BLaER1 (cell line): Measurements from ENCODE around the gene ELMO1.
A peak's percentile ranks its signal among the peaks of the same experiment; 100 is the strongest.

Source experiments
- H3K27ac ChIP-seq: shearing (Covaris generic); formaldehyde crosslinking; 2 replicates; pipeline ENCODE4 v1.8.1; 2022
- H3K27me3 ChIP-seq: shearing (Covaris generic); formaldehyde crosslinking; 2 replicates; pipeline ENCODE4 v1.8.1; 2022
- H3K36me3 ChIP-seq: shearing (Covaris generic); formaldehyde crosslinking; 2 replicates; pipeline ENCODE4 v1.8.1; 2022
- H3K4me1 ChIP-seq: shearing (Covaris generic); formaldehyde crosslinking; 2 replicates; pipeline ENCODE4 v1.8.1; 2022
- H3K4me2 ChIP-seq: shearing (Covaris generic); formaldehyde crosslinking; 2 replicates; pipeline ENCODE4 v1.8.1; 2022
- H3K4me3 ChIP-seq: shearing (Covaris generic); formaldehyde crosslinking; 2 replicates; pipeline ENCODE4 v1.8.1; 2022
- H3K9ac ChIP-seq: shearing (Covaris generic); formaldehyde crosslinking; 2 replicates; pipeline ENCODE4 v1.8.1; 2022
- H3K9me3 ChIP-seq: shearing (Covaris generic); formaldehyde crosslinking; 2 replicates; pipeline ENCODE4 v1.8.1; 2022
- H4K20me1 ChIP-seq: shearing (Covaris generic); formaldehyde crosslinking; 2 replicates; pipeline ENCODE4 v1.8.1; 2022
- Cebpa-rat ChIP-seq: shearing (Covaris generic); IDR thresholded peaks from 2 replicates; pipeline ENCODE4 v1.8.1; 2022

ELMO1 gene

GRCh38 chr7:36871355-36871738 lies 577.3 kb downstream of the ELMO1 start:
- no peak overlapping the region for H3K4me3 ChIP-seq
- H4K20me1 ChIP-seq: no peaks in the 10 kb centered on the region
- H3K27me3 ChIP-seq: no peaks in the 10 kb centered on the region
- H3K9ac ChIP-seq: no peak overlapping the region
- H3K36me3 ChIP-seq: peaks cover 58% of the 10 kb centered on the region
- TF ChIP-seq Cebpa-rat: no peak
- no peak overlapping the region for H3K27ac ChIP-seq
- H3K4me2 ChIP-seq: no peak overlapping the region
- no peaks in the 10 kb centered on the region for H3K9me3 ChIP-seq
- H3K4me1 ChIP-seq: no peaks in the 10 kb centered on the region

DNA sequence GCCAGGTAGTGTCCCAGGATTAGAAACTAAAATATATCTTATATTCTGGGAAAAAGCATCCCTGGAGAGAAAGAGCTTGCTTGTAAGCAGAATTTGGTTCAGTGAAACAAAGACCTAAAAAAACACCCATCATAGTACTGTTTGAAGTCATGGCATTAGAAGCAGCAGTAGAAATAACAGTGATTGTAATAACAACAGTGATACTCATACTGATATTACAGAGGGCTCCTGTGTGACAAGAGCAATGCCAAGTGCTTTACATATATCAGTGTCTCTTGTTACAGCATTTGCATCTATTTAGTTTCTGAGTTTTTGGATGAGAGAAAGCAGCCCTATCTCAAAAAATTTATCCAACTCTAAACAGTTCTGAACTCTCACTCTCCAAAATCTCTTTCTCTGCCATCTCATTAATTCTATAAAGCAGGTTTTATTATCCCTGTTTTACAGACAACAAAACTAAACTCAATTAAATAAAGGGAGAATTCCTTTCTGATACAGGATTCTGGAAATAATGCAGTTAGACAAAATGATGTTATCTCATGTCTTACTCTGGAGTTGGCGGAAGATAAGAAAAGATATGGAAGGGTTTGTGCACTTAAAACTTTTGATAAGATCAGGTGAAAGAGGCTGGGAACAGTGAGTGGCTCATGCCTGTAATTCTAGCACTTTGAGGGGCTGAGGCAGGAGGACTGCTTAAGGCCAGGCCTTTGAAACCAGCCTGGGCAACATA lies 577.9 kb downstream of the ELMO1 start:
- H3K4me2 ChIP-seq: no peak overlapping the region
- H3K27me3 ChIP-seq: no peaks in the 10 kb centered on the region
- H3K36me3 ChIP-seq: peaks cover 58% of the 10 kb centered on the region
- no peak overlapping the region for H3K27ac ChIP-seq
- TF ChIP-seq Cebpa-rat: no peak
- H4K20me1 ChIP-seq: no peaks in the 10 kb centered on the region
- H3K9me3 ChIP-seq: no peaks in the 10 kb centered on the region
- no peak overlapping the region for H3K4me3 ChIP-seq
- H3K9ac ChIP-seq: no peak overlapping the region
- H3K4me1 ChIP-seq: no peaks in the 10 kb centered on the region

GRCh38 chr7:36868727-36869411 lies 579.8 kb downstream of the ELMO1 start:
- Histone ChIP-seq H3K4me3 (no peak overlapping the region), H4K20me1 (no peaks in the 10 kb centered on the region), H3K9ac (no peak overlapping the region), H3K4me1 (peaks cover 9% of the 10 kb centered on the region; the same call in 1 of the 2 replicates), H3K9me3 (no peaks in the 10 kb centered on the region), H3K4me2 (no peak overlapping the region), H3K36me3 (peaks cover 67% of the 10 kb centered on the region), H3K27me3 (no peaks in the 10 kb centered on the region), H3K27ac (no peak overlapping the region)
- TF ChIP-seq Cebpa-rat: no peak

GRCh38 chr7:36865019-36865418 lies 583.6 kb downstream of the ELMO1 start:
- Histone ChIP-seq H3K9ac (no peak overlapping the region), H3K4me1 (peaks cover 10% of the 10 kb centered on the region; the same call in 1 of the 2 replicates), H3K36me3 (peaks cover 63% of the 10 kb centered on the region), H3K27me3 (no peaks in the 10 kb centered on the region), H3K4me3 (no peak overlapping the region), H4K20me1 (no peaks in the 10 kb centered on the region), H3K4me2 (no peak overlapping the region), H3K9me3 (no peaks in the 10 kb centered on the region), H3K27ac (no peak overlapping the region)
- TF ChIP-seq Cebpa-rat: no peak

DNA sequence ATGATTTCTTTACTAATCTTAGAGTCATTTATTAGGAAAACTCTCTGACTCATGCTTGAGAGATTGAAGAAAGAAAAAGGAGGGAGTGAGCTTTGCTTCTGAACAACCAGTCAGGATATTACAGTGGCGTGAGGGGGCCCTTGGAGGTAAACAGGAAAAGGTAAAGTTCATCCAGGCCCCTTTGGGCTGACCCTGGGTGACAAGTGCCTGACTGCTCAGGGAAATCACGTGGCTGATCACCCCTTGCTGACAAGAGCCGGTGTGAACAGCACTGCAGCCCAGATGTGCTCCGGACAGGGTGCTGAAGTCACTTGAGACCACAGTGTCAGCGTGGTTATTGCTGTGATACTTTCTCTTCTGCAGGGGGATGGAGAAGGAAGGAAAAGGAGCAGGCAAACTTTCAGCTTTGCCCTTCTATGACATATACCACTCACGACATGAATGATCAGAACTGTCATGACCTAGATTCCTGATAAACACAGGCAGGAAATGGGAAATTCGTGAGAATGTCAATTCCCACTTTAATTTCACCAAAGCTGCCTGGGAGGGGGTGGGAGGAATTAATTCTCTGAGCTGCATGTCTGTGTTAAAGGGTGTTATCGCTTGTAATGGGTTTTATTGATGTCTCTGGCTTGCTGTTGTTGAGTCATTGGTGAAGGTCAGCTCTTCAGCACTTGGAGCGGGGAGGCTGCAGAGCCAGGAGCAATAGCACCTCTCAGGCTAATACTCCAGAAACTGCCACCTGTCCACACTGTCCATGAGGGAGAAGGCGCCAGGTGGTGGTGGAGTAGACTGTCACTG lies 584.6 kb downstream of the ELMO1 start:
- TF ChIP-seq Cebpa-rat: no peak
- Histone ChIP-seq H3K9me3 (no peaks in the 10 kb centered on the region), H3K4me1 (peaks cover 10% of the 10 kb centered on the region; the same call in 1 of the 2 replicates), H3K4me3 (no peak overlapping the region), H4K20me1 (no peaks in the 10 kb centered on the region), H3K9ac (no peak overlapping the region), H3K4me2 (peak overlapping the region; percentile 0; the same call in 1 of the 2 replicates), H3K27ac (no peak overlapping the region), H3K36me3 (peaks cover 54% of the 10 kb centered on the region), H3K27me3 (no peaks in the 10 kb centered on the region)

DNA sequence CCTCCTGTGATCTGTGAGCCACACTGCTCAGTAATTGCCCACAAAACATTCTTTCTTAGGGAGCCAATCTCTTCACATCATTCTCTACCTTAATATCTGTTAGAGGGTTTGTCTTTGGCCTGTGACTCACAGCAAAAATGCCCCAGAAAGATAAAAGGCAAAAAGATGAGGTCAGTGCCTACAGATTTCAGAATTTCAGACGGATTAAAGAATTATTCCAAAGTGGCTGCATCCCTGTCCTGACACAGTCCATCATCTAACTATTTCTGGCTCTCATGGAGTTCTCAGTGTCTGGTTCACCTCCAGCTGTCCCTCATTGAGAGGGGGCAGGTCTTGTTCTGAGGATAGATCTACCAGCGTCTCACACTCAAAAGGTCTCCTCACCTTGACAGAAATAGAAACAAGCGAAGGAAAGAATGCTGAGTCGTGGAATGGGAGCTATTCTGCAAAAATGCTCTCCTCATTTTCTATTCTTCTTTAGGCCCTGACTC lies 585.8 kb downstream of the ELMO1 start:
- Histone ChIP-seq H4K20me1 (no peaks in the 10 kb centered on the region), H3K9ac (no peak overlapping the region), H3K9me3 (no peaks in the 10 kb centered on the region), H3K4me3 (no peak overlapping the region), H3K4me1 (peaks cover 10% of the 10 kb centered on the region; the same call in 1 of the 2 replicates), H3K27me3 (no peaks in the 10 kb centered on the region), H3K27ac (no peak overlapping the region), H3K4me2 (no peak overlapping the region), H3K36me3 (peaks cover 46% of the 10 kb centered on the region)
- TF ChIP-seq Cebpa-rat: no peak

- TF ChIP-seq Cebpa-rat: no peak
- Histone ChIP-seq H3K36me3 (peaks cover 49% of the 10 kb centered on the region), H4K20me1 (no peaks in the 10 kb centered on the region), H3K27me3 (no peaks in the 10 kb centered on the region), H3K27ac (no peak overlapping the region), H3K4me3 (no peak overlapping the region), H3K9ac (no peak overlapping the region), H3K4me2 (no peak overlapping the region), H3K4me1 (peaks cover 10% of the 10 kb centered on the region; the same call in 1 of the 2 replicates), H3K9me3 (no peaks in the 10 kb centered on the region)
Observed at GRCh38 chr7:36861656-36862055, 587.0 kb downstream of the ELMO1 start.

DNA sequence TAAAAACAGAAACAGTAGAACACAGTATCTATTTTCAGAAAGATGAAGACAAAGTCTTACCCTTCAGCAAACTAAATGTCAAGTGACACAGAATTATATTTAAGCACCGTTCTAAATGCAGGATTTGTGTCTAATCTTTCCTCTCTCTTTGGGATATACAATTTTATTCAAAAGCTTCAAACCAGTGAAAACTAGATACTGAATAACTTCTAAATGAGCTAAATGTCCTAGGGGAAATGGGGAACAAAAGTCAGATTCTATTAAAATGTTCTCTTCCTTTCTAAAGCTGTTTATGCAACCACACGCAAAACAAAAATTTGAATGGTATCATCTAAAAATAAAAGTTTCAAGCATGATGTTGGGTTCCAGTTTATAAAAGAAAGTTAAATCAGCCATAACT lies 588.0 kb downstream of the ELMO1 start:
- Histone ChIP-seq H3K4me3 (no peak overlapping the region), H3K36me3 (peaks cover 59% of the 10 kb centered on the region)
- no peak for TF ChIP-seq Cebpa-rat

DNA sequence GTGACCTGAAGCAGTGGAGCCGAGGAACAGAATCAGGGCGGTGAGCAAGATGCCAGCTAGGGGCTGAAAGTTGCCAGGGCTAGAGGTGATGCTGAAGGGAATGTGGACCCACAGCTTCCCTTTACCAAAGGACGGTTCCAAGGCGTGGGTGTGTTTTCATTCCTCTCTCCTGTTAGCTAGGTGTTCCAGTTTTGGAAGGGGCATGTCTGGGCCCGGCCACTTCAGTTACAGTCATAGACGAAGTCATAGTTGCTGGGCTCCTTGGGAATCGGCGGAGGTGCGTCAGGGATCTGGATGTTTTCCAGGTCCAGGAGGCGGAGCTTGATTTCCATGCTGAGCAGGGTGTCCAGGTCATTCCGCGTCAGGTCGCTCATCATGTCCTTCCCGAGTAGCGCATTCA lies 593.3 kb downstream of the ELMO1 start:
- H3K36me3 ChIP-seq: peaks cover 50% of the 10 kb centered on the region
- H3K4me2 ChIP-seq: no peak overlapping the region
- TF ChIP-seq Cebpa-rat: no peak
- no peak overlapping the region for H3K27ac ChIP-seq
- H3K9ac ChIP-seq: no peak overlapping the region
- peaks cover 10% of the 10 kb centered on the region for H3K4me1 ChIP-seq
- no peaks in the 10 kb centered on the region for H3K9me3 ChIP-seq
- no peak overlapping the region for H3K4me3 ChIP-seq
- H4K20me1 ChIP-seq: no peaks in the 10 kb centered on the region
- no peaks in the 10 kb centered on the region for H3K27me3 ChIP-seq

More for the DNA sequence above, 588.0 kb downstream of the ELMO1 start:
- Histone ChIP-seq H3K4me1 (peaks cover 10% of the 10 kb centered on the region; the same call in 1 of the 2 replicates), H3K9me3 (no peaks in the 10 kb centered on the region), H3K27ac (no peak overlapping the region), H3K4me2 (no peak overlapping the region), H4K20me1 (no peaks in the 10 kb centered on the region), H3K9ac (no peak overlapping the region), H3K27me3 (no peaks in the 10 kb centered on the region)
